H1 (cell line): ENCODE results near the gene IQCH. TPM values are rescaled to one million over a fixed set of nuclear protein-coding genes. Genes with fewer than 3 reads are reported as not detected.

Source experiments
- CHD2 ChIP-seq: IDR thresholded peaks from 2 replicates; pipeline ENCODE4 v1.6.1; 2012; ENCODE audit warnings: low read length, improper control_type of control experiment
- PHF8 ChIP-seq: fragments of 200-600 bp; sonication (generic); conservative IDR thresholded peaks from 2 replicates; pipeline ENCODE4 v1.7.1; 2012; ENCODE audit warnings: low read depth, mild to moderate bottlenecking, inconsistent platforms, low read length, moderate library complexity
- SP1 ChIP-seq: IDR thresholded peaks from 2 replicates; pipeline ENCODE4 v1.6.1; 2011; ENCODE audit warnings: low read depth, low read length
- polyA plus RNA-seq, 7 experiments: library from polyadenylated mRNA; depleted of rRNA in 3 of 7; stranded (reverse) in 5 of 7; unstranded in 2 of 7; fragments of >200 nt in 5 of 7; fragments of 200-250 nt in 2 of 7; gene quantifications; 1 replicate in 5 of 7; 2 replicates in 1 of 7; 4 replicates in 1 of 7; pipeline versions ENCODE4 v1.2.1 to v1.2.3, GENCODE V29; 2011 to 2013; ENCODE audit warnings: missing spikeins in 2 of 7, mixed read lengths in 2 of 7
- total RNA-seq: library from RNA; stranded (reverse); fragmentation: NEBNext Ultra II Directional; extraction: Animal tissue kit (Norgen Biotek cat#: 25700); gene quantifications from 2 replicates; pipeline ENCODE4 v1.2.1, GENCODE V29; 2021

Gene IQCH
- total and polyA plus RNA-seq, 2 of the 8 experiments (the other 6 are each of a cell fraction or from before 2014, with no cell fraction given), result 0.60 to 1.9 TPM

DNA sequence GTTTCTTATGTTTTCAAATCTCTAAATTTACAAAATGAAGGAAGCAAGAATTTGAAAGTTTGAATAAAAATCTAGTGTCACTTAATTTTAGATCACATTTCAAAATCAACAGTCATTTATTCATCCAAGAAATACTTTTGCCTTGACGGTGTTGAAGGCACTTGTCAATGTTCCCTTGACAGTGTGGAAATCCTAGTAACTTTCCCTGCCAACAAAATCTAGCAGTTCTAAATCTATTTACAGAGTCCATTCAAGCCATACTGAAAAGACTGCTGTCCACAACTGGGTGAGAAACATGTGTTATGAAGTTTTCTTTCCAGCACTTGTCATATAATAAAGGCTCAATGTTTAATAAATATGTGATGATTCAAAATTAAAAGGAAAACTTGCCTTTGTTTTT lies 279.3 kb downstream of the IQCH start (continued):
- TF ChIP-seq SP1 (no peak), PHF8 (no peak), CHD2 (no peak)
